Lower leg skin (tissue), 4 donors: ENCODE measurements around the gene NLN. TPM values are rescaled to one million over a fixed set of nuclear protein-coding genes. Genes with fewer than 3 reads are reported as not detected.

Experiments
- DNase-seq, 2 donors: peaks; one replicate each; pipeline ENCODE4 v3.0.0-alpha.2; 2019; ENCODE audit warnings: low spot score in 2 of 2
- H3K4me3 ChIP-seq: fragments of 200-600 bp; sonication (generic); 2 replicates; pipeline ENCODE4 v1.5.1; 2017; ENCODE audit warnings: mild to moderate bottlenecking, low read depth; ENCODE audit not compliant: poor library complexity, severe bottlenecking
- POLR2A ChIP-seq, 2 donors: fragments of 450-650 bp; IDR thresholded peaks; one replicate each; pipeline ENCODE4 v1.6.1; 2016 to 2017; ENCODE audit warnings: antibody characterized with exemption in 2 of 2, mild to moderate bottlenecking in 1 of 2, moderate library complexity in 1 of 2
- WGBS, 2 donors: methylation state at CpG; one replicate each; pipeline ENCODE4 v1.1.5; 2018; 5-methylcytosine and 5-hydroxymethylcytosine counted together
- intact Hi-C: fragments of 100-400 bp; cut with DNase I; formaldehyde crosslinking; loops from one replicate; pipeline ENCODE4 v1.15.0; 2023; ENCODE audit warnings: low total_unique reads
- total RNA-seq, 4 donors: library from RNA; depleted of rRNA; stranded (reverse); fragments of >200 nt; gene quantifications; one replicate each; pipeline ENCODE4 v1.1.0, GENCODE V29; 2016
- TF ChIP-seq, protein P1 (sequence below), 3 donors: fragments of 450-650 bp; IDR thresholded peaks; one replicate each; pipeline ENCODE4 v1.5.1; 2016; ENCODE audit warnings: antibody characterized with exemption in 3 of 3, mild to moderate bottlenecking in 3 of 3, moderate library complexity in 2 of 3

The NLN gene
- total RNA-seq, 4 donors from 2014 or later: 14.0 to 18.8 (median 16.4) TPM

DNA sequence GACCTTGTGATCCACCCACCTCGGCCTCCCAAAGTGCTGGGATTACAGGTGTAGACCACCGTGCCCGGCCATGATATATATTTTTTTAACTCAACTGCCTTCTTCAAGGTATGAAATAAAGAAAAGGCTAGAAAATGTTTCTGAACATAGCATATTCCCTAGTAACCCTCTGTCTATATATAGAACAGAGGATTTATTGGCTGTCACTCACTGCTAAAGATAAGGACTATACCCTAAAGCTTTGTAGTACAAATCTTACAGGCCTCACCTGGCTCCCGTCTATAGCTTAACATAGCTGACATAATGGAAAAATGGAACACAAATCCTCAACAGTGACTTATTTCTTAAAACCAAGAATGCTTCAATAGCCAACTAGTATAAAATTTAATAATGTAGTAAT lies 14.3 kb upstream of the NLN start:
- no peak for TF ChIP-seq POLR2A (IDR thresholded peaks at IDR 0.05)
- TF ChIP-seq, protein P1, sequence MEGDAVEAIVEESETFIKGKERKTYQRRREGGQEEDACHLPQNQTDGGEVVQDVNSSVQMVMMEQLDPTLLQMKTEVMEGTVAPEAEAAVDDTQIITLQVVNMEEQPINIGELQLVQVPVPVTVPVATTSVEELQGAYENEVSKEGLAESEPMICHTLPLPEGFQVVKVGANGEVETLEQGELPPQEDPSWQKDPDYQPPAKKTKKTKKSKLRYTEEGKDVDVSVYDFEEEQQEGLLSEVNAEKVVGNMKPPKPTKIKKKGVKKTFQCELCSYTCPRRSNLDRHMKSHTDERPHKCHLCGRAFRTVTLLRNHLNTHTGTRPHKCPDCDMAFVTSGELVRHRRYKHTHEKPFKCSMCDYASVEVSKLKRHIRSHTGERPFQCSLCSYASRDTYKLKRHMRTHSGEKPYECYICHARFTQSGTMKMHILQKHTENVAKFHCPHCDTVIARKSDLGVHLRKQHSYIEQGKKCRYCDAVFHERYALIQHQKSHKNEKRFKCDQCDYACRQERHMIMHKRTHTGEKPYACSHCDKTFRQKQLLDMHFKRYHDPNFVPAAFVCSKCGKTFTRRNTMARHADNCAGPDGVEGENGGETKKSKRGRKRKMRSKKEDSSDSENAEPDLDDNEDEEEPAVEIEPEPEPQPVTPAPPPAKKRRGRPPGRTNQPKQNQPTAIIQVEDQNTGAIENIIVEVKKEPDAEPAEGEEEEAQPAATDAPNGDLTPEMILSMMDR (IDR thresholded peaks at IDR 0.05): no peak
- no peak for DNase-seq
- H3K4me3 ChIP-seq: no peak overlapping the region
- 91 to 94% methylated on average over 4 of the region's 4 CpGs for WGBS, 2 donors
- intact Hi-C loops: no loop called here

DNA sequence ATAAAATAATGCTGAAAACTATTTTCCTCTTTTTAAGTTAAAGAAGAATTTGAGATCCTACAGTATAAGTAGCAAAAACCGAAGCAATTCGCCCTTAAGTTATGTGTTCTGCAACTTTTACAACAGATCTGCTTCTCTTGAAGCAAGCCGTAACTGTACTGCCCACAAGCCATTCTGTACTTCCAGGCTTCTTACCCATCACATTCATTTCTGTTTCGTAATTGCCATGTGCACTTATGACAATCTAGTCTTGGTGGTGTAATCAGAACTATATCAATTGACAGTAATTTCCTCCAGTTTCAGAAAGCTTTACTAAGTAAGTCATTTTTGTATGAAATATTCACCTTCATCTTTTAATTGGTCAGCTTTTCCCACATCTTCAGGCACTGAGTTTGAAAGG lies 13.9 kb upstream of the NLN start:
- no peak overlapping the region for H3K4me3 ChIP-seq
- TF ChIP-seq, protein P1 (IDR thresholded peaks at IDR 0.05): no peak
- TF ChIP-seq POLR2A (IDR thresholded peaks at IDR 0.05): no peak
- intact Hi-C loops: no loop called here
- no peak for DNase-seq
- 85 to 93% methylated on average over 4 of the region's 4 CpGs for WGBS, 2 donors

DNA sequence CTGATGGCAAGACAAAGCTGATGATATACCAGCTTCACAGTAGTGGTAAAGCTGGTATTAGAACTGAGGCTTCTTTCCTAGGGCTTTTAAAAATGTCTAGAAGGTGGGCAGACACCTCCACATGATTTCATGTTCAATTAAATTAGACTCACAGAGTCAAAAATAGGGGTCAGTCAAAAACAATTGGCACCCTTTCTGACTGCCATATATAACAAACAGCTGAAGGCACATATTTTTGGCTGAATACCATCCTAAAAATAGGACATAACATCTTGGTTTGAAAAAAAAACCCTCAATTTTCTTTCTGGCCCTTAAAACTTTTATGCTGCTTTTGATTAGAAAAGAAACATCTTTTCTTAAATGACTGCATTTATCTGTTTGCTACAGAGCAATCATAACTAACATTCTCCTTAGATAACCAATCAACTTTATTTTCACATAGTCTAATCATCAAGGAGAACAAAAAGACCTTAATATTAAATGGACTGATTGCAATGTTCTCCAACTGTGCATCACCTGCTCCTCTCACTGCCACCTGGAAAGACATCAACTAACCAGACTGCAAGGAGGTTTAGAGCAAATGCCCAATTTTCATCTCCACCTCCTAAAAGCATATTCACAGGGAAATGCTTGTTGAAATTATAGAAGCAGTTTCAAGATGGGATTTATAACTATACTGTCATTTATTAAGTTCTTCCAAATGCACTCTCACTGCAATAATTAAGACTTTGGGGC lies 3.3 kb upstream of the NLN start:
- TF ChIP-seq POLR2A (IDR thresholded peaks at IDR 0.05): no peak
- TF ChIP-seq, protein P1 (IDR thresholded peaks at IDR 0.05): no peak
- H3K4me3 ChIP-seq: no peak overlapping the region

DNA sequence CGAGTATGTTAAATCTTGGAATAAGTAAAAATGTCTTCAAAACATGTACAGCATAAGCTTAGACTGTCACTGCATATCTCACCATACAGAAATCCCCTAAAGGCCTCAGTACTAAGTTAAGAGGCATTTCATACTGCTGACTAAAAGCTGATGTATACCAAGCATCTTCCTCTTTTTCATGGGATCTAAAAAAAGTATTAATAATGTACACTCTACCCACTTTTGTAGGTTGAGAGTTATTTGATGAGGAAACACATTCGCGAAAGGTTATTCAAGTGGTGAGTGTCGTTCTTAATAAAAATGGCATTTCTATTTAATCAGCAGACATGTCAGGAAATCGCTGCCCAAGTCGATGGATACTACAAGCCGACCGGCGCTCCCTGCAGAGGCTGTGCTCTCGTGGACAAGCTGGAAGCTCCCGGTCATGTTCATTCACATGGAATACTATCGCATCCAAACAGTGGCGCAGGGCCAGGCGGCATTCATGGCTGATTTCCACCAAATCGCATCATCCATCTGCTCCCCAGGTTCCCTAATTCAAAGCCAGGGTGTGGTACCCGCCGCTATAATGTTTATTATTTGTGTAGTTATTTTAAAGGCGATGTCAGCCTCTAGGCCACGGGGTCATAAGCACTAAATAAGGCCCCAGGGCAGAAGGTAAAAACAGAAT lies 820 bp upstream of the NLN start:
- H3K4me3 ChIP-seq: peak overlapping the region; percentile 99
- intact Hi-C loops: no loop called here
- TF ChIP-seq POLR2A (IDR thresholded peaks at IDR 0.05): no peak
- TF ChIP-seq, protein P1 (IDR thresholded peaks at IDR 0.05): no peak
- WGBS, 2 donors: 3 to 4% methylated on average over 19 of the region's 19 CpGs
- DNase-seq: peak; percentile 43 to 93

More for the DNA sequence above, 3.3 kb upstream of the NLN start:
- intact Hi-C loops: no loop called here
- no peak for DNase-seq

DNA sequence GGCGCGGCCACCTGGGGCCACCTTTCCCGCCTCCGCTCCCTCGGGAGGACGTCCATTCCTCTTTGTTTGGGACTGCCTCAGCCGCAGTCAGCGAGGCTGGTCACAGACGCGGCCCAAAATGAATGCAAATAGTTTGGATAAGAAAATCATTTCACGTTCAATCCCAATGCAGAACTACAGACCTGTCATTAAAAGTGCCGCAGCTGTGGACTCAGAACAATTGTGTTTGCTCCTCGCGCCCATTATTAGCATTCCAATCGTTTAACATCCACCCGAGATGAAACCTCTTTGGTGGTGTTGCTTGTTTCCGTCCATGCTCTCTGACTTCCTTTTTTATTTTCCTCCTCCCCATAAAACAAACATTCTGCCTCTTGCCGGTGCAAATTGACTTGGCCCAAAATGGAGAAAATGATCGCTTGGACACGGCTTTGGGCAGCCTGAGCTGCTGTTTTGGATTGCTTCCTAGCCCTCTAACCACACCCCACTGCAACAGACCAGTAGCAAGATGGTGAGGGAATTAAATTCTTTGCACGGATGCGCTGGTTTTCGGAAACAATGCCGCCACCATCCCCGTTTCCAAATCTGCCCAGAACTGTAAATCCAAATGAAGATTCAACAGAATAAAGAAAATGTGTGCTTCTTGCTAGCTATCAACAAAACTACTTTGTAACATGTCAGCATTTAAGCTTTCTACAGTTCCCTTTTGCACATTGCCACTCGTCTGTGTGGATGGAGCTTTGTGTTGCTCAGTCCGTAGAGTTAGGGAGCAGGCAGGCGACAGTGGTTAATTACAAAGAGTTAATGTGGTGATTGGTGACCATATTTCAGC lies 784 bp downstream of the NLN start:
- 3% methylated on average over 22 to 25 of the region's 28 CpGs for WGBS, 2 donors
- intact Hi-C loops: no loop called here
- peak overlapping the region; percentile 99 for H3K4me3 ChIP-seq
- TF ChIP-seq, protein P1 (IDR thresholded peaks at IDR 0.05): no peak
- no peak for TF ChIP-seq POLR2A (IDR thresholded peaks at IDR 0.05)
- no peak for DNase-seq
